Measurements from ENCODE around the gene PLN.

The PLN gene

DNA sequence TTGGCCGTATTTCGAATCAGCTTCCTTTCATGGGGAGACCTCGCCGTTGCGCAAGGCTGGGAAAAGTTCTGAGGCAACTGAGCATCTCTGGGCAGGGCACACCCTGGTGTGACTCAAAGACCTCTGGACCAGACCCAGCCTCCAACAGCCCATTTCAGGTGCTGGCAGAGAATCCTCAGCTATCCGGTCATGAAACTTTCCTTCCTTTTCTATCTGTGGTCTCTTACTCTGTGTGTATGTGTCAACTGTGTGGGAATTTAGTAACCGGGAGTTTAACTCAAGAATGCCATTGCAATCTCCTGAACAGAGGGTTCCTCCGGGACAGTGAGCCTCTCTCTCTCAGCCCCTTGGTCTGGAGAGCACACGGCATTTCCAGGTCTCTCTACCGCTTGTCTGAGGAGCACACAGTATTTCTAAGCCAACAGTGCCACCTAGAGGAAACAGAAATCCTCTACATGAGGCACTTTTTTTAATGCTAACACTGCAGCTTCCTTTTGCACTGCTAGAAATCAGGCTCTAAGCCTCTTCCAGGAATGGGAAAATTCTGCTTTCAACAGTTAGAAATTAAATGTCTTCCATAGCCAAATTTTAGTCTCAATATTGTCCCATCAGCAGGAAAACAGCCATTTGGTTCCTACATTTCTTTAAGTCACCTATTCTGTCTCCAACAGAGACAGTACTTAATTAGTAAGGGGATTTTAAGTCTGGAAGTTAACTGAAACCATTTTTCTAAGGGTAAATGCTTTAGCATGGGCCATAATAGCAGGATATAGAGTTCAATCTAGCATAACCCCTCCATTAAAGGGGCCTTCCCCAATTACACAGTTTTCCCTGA lies 32.7 kb downstream of the PLN start:
- DNase-seq (ENCODE audit: low spot score): peak; percentile 86

DNA sequence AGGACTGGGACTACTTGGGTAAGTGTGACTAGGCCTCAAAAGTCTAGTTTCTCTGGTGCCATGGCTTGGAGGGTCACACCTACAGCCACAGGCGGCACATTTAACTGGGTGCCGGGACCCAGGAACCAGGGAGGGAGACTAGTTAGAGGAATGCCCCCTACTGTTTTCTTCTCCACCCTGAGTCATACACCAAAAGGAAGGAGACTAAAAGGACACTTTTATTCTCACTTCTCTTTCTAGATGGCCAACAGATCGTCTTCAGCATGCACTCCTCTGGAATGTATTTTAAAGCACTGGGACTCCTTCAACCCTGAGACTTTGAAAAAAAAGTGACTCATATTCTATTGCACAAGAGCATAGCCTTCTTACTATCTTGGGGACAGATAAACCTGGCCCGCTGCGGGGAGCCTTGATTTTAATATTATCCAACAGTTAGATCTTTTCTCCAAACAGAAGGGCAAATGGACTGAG lies 33.4 kb downstream of the PLN start:
- DNase-seq (ENCODE audit: low spot score): no peak

DNA sequence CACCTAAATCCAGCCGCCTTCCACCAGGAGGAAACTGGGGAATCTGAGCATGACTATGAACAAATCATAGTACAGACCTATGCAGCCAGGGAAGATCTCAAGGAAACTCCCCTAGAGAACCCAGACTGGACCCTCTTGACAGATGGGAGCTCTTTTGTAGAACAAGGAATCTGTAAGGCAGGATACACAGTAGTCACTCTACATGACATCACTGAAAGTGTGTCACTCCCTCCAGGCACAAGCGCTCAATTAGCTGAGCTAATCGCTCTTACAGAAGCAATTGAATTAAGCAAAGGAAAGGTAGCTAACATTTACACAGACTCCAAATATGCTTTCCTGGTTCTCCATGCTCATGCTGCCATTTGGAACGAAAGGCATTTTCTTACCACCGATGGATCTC lies 36.8 kb downstream of the PLN start:
- DNase-seq (ENCODE audit: low spot score): no peak

DNA sequence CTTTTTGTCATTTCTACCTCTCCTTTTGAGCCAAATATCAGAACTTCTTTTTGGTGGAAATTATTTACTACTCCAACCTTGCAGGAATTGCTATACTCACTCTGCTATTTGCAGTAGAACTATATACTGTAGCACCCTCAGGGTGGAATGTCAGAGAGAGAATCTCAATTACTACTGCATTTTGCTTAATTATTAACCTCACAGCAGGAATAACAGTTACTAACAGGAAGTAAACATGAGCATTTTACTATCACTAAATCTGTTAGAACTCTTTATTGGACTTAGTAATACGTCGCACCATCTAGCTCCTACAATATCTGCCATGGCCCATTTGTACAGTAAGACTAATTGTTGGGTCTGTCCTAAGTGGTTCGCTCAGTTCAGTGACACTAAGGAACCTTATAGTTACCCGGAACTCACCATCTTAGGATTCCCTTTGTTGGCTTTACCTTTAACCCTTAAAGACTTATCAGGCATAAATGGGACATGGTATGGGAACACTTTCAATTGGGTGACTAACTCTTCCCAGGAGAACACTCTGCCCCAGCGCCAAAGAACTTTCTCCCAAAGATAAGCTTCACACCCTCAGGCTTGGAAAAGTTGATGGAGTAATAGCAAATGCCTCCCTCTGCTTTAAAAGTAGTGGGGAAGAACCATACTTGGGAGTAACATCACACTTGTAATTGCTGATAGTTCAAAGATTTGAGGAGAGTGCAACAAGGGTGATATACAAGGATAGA lies 38.8 kb downstream of the PLN start:
- no peak for DNase-seq (ENCODE audit: low spot score)

DNA sequence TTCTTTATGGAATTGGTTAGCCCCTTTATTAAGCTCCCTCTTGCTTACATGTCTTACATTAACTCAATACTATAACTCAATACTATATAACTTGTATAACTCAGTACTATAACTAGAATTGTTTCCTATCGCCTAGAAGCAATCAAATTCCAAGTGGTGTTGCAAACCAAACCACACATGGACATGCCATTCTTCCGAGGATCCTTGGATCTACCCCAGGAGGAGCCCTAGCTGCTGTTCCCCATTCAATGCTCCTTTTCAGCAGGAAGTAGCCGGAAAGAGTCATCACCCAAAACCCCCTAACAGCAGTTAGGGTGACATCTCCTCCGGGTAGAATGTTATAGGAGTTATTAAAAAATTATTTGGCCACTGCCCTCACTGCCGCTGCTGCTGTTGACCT lies 40.5 kb downstream of the PLN start:
- DNase-seq (ENCODE audit: low spot score): no peak

DNA sequence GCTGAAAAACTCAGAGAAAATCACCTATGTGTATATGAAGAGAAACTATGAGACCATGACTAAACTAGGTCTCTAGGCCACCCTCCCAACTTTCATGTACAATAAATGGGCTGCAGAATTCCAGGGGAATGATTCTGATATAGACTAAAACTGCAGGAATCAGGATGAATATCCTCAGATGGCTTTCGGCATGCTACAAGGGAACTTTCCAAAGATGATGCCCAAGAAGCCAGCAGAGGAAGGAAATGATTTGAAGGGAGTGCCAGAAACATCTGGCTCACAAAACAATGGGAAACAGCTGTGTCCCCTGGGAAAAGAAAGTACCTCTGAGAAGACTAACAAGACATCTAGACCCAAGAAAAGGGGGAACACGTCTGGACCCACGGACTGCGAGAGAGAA lies 41.1 kb downstream of the PLN start:
- DNase-seq (ENCODE audit: low spot score): no peak

DNA sequence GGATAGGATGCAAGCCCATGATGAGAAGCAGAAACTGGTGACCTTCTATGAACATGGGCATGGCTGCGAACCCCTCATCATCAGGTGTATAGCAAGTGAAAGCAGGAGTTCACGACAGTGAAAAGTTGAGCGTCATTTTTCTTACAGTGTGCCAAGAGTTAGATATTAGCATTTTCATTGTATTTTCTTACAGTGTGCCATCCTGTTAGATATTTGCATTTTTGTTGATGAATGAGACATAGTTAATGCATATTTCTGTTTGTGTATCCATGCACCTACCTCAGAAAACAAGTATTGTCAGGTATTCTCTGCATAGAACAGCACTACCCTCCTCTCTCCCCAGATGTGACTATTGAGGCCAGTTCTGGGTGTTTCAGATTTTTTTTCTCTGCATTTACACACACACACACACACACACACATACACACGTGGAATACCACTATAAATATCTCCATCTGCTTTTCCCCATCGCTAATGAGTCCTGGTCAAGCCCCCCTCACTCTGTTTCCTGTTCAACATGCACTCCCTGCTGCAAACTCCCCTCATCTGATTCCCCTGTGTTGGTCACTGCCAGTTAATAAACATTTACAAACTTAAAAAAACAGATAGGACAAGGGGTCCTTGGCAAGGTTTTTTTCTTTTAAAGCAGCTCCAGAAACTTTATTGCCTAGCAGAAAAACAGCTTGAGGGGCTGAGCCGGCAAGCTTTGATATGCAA lies 41.7 kb downstream of the PLN start:
- no peak for DNase-seq (ENCODE audit: low spot score)

DNA sequence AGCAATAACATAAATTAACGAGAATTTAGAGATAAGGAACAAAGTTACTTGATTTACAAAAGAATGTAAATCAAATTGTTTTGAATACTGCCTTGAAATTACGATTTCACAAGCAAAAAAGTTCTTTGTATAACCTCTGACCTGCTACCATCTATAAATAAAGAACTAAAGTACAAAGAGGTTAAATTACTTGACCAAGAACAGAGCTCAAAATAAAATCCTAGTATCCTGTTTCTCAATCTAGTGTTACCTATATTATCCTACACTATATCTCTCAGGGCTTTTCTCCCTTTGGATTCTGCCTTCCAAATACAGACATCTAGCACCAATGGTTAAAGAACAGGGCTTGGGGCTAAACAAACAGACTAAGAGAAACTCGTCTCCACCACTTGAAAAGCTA lies 43.8 kb downstream of the PLN start:
- no peak for DNase-seq (ENCODE audit: low spot score)

DNA sequence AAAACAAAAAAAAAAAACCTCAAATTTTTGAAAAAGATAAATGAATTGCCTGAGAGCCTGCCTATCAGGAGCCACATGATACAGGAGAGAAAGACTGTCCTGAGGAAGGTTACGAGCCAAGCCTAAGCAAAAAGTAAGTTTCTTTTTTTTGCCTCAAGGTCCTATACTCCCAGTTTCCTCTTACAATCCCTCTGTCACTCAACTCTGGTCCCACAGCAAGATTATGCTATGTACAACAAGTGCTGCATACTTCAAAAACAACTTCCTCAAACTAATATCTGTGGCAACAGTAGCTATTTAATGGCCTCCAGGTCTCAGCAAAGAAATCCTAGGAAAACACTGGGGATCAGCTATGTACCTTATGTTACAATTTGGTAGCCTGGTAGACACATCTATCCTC lies 46.8 kb downstream of the PLN start:
- no peak for DNase-seq (ENCODE audit: low spot score)

DNA sequence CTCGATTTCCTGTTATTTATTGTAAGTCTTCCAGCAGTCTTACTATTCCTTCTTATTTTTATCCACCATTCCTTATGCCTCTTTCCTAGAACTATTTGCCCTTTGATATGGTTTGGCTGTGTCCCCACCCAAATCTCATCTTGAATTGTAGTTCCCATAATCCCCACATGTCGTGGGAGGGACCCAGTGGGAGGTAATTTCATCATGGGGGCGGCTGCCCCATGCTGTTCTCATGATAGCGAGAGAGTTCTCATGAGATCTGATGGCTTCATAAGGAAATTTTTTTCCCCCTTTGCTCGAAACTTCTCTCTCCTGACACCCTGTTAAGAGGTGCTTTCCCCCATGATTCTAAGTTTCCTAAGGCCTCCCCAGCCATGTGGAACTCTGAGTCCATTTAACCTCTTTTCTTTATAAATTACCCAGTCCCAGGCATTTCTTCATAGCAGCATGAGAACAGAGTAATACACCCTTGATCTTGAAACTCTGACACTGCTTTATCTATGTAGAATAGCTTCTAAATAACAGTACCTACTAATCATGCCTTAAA lies 48.8 kb downstream of the PLN start:
- DNase-seq (ENCODE audit: low spot score): no peak

DNA sequence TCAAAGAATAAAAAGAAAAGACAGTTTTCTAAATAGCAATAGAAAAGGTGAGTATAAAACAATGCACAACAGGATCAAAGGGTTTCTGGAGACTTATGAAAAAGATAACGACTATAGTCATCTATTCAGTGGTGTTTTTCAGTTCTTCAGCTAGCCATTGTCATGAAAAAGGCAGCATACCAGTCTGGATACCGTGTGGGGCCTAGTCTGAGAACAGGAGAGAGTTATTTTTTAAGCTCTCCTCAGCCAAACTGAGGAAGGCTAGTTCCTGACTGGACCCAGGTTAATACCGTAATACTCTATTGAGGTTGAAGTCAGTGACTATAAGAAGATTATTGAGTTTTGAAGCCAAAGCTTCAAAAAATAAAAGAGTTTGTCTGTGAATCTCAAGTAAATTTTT lies 49.5 kb downstream of the PLN start:
- DNase-seq (ENCODE audit: low spot score): no peak

DNA sequence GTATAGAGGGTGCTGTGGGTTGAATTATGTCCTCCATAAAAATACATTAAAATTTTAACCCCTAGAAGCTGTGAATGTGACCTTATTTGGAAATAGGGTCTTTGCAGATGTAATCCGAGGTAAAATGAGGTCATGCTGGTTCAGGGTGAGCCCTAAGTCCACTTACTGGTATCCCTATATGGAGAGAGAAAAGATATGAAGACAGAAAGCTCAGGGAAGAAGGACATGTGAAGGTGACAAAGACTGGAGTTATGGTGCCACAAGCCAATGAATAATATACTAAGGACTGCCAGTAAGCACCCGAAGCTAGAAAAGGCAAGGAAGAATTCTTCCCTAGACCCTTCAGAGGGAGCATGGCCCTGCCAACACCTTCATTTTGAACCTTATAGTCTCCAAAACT lies 50.2 kb downstream of the PLN start:
- DNase-seq (ENCODE audit: low spot score): no peak

DNA sequence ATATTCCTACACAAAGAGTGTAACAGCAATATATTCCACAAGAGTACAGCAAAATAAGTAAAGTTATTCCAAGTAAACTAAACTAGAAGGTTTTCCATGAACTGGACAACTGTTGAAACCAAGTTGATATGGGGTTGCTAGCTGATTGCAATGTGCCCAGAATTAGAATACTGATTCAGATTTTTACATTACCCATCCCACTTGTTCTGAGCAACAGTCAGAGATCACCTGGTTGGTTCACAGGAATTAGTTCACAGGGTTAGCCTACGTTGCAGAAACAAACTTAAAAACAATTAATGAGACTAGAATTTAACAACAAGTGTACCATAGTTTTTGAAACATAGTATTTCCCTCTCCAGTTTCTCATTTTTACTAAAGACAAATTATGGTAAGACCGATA lies 54.2 kb downstream of the PLN start:
- no peak for DNase-seq (ENCODE audit: low spot score)

DNA sequence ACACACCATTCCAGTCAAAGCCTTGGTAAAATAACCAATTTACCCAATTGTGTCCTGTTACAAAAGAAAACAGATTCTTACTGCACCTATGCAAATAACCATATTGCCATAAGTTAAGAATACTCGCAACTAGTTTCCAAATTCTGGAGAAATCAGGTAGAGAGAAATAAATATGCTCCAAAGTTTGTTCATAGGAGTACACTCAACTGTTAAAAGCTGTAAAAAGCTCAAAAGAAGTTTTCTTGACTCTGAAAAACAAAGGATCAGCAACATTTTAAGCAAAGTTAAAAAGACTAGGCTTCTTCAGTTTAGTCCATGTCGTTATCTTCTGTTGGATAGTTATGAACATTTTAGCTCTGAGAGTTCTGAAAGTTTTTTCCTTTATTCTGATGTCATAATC lies 55.3 kb downstream of the PLN start:
- no peak for DNase-seq (ENCODE audit: low spot score)

DNA sequence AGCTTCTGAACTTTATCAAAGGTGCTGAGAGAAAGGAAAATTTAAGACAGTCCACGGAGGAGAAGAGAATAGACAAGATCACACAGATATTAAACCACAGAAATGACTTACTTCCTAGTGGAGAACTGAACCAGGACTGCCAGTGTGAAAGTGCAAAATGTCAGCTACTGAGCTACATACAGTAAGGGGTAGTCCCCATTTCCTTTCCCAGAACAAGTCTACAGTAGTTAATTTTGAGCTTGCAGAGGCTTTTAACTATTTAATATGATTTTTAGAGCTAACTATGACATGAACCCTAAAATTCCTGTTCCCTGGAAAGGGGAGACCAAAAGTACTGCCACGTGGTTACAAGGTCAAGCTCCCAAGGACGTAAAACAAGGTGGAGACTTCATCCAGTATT lies 58.2 kb downstream of the PLN start:
- DNase-seq (ENCODE audit: low spot score): no peak

DNA sequence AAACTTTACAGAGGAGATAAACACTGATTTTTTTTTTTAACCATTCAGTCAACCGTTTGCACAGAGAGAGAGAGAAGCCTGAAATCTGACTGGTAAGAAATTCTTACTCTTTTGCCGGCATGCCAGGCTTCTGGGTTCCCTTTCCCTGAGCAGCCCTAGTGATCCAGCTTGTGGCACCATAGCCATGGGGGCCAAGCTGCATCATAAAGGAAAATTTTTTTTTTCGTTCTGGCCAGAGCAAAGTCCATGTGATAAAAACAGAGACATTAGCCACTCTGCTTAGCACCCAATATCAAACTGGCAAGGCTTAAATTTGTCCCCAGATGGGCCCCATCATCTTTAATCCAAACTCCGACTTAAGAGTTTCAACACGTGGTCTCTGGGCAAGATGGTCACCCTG lies 58.8 kb downstream of the PLN start:
- DNase-seq (ENCODE audit: low spot score): no peak
